ENCODE data around the gene BCL2. TPM values are rescaled to one million over a fixed set of nuclear protein-coding genes. Genes with fewer than 3 reads are reported as not detected.

BCL2 gene
- total RNA-seq, 2 experiments from 2014 or later = 1.4 to 2.5 TPM

- TF ChIP-seq EZH2phosphoT487 (IDR thresholded peaks at IDR 0.05; ENCODE audit: borderline replicate concordance, low read depth, low read length) (no peak), CTCF (conservative IDR thresholded peaks at IDR 0.05; ENCODE audit: low read length) (no peak)
- no peak overlapping the region for H3K4me2 ChIP-seq (ENCODE audit: low read length)
- CTCF ChIA-PET (ENCODE audit: unreplicated experiment) = no interaction called here
- H3K4me3 ChIP-seq (ENCODE audit: low read depth, low read length, poor library complexity, severe bottlenecking) = no peak overlapping the region
- H3K79me2 ChIP-seq (ENCODE audit: insufficient read depth, low read depth, low read length) = no peaks in the 10 kb centered on the region
- intact Hi-C loops (cut with micrococcal nuclease; ENCODE audit: unreplicated experiment) = no loop called here
- no peaks in the 10 kb centered on the region for H3K9me3 ChIP-seq (ENCODE audit: low read length)
- H3K4me1 ChIP-seq (ENCODE audit: insufficient read depth, low read length, poor library complexity, severe bottlenecking) = no peaks in the 10 kb centered on the region
- no TSS peak for BruUV-seq (replicated peaks)
- H3K9me2 ChIP-seq (ENCODE audit: insufficient read depth, low read length) = no peaks in the 10 kb centered on the region
- H3K36me3 ChIP-seq (ENCODE audit: insufficient read depth, low read length) = no peaks in the 10 kb centered on the region
- H2AFZ ChIP-seq (ENCODE audit: low read length) = no peak overlapping the region
- POLR2A ChIA-PET = no interaction called here
- no peaks in the 10 kb centered on the region for H4K20me1 ChIP-seq (ENCODE audit: insufficient read depth, low read length)
- no peak overlapping the region for H3K27ac ChIP-seq (ENCODE audit: low read depth, low read length, poor library complexity, severe bottlenecking)
- DNase-seq (ENCODE audit: low spot score) = peak; percentile 5
Observed at GRCh38 chr18:63098018-63098981, 221.3 kb downstream of the BCL2 start.

- H3K4me1 ChIP-seq (ENCODE audit: insufficient read depth, low read length, poor library complexity, severe bottlenecking) = no peaks in the 10 kb centered on the region
- no peak overlapping the region for H3K27ac ChIP-seq (ENCODE audit: low read depth, low read length, poor library complexity, severe bottlenecking)
- H3K36me3 ChIP-seq (ENCODE audit: insufficient read depth, low read length) = no peaks in the 10 kb centered on the region
- intact Hi-C loops (cut with micrococcal nuclease; ENCODE audit: unreplicated experiment) = no loop called here
- H4K20me1 ChIP-seq (ENCODE audit: insufficient read depth, low read length) = no peaks in the 10 kb centered on the region
- no peaks in the 10 kb centered on the region for H3K9me3 ChIP-seq (ENCODE audit: low read length)
- no peak overlapping the region for H2AFZ ChIP-seq (ENCODE audit: low read length)
- TF ChIP-seq EZH2phosphoT487 (IDR thresholded peaks at IDR 0.05; ENCODE audit: borderline replicate concordance, low read depth, low read length) = no peak
- no peak for TF ChIP-seq CTCF (conservative IDR thresholded peaks at IDR 0.05; ENCODE audit: low read length)
- no peaks in the 10 kb centered on the region for H3K79me2 ChIP-seq (ENCODE audit: insufficient read depth, low read depth, low read length)
- DNase-seq (ENCODE audit: low spot score) = no peak
- no TSS peak for BruUV-seq (replicated peaks)
- no peak overlapping the region for H3K4me2 ChIP-seq (ENCODE audit: low read length)
- H3K9me2 ChIP-seq (ENCODE audit: insufficient read depth, low read length) = no peaks in the 10 kb centered on the region
- ChIA-PET POLR2A (no interaction called here), CTCF (ENCODE audit: unreplicated experiment) (no interaction called here)
- no peak overlapping the region for H3K4me3 ChIP-seq (ENCODE audit: low read depth, low read length, poor library complexity, severe bottlenecking)
Observed at GRCh38 chr18:63097178-63097577, 222.4 kb downstream of the BCL2 start.

- H4K20me1 ChIP-seq (ENCODE audit: insufficient read depth, low read length) = no peaks in the 10 kb centered on the region
- no peak overlapping the region for H3K4me3 ChIP-seq (ENCODE audit: low read depth, low read length, poor library complexity, severe bottlenecking)
- ChIA-PET CTCF (ENCODE audit: unreplicated experiment) (no interaction called here), POLR2A (no interaction called here)
- H3K27ac ChIP-seq (ENCODE audit: low read depth, low read length, poor library complexity, severe bottlenecking) = no peak overlapping the region
- no peak overlapping the region for H3K4me2 ChIP-seq (ENCODE audit: low read length)
- H3K9me3 ChIP-seq (ENCODE audit: low read length) = no peaks in the 10 kb centered on the region
- TF ChIP-seq CTCF (conservative IDR thresholded peaks at IDR 0.05; ENCODE audit: low read length) (no peak), EZH2phosphoT487 (IDR thresholded peaks at IDR 0.05; ENCODE audit: borderline replicate concordance, low read depth, low read length) (no peak)
- H3K36me3 ChIP-seq (ENCODE audit: insufficient read depth, low read length) = no peaks in the 10 kb centered on the region
- H2AFZ ChIP-seq (ENCODE audit: low read length) = no peak overlapping the region
- no peaks in the 10 kb centered on the region for H3K4me1 ChIP-seq (ENCODE audit: insufficient read depth, low read length, poor library complexity, severe bottlenecking)
- intact Hi-C loops (cut with micrococcal nuclease; ENCODE audit: unreplicated experiment) = no loop called here
- no peaks in the 10 kb centered on the region for H3K9me2 ChIP-seq (ENCODE audit: insufficient read depth, low read length)
- DNase-seq (ENCODE audit: low spot score) = no peak
- BruUV-seq (replicated peaks) = no TSS peak
- H3K79me2 ChIP-seq (ENCODE audit: insufficient read depth, low read depth, low read length) = no peaks in the 10 kb centered on the region
Observed at GRCh38 chr18:63096327-63096874, 223.2 kb downstream of the BCL2 start.
